BJ (cell line): ENCODE data around the gene GRIP2. TPM values are rescaled to one million over a fixed set of nuclear protein-coding genes. Genes with fewer than 3 reads are reported as not detected.

ENCODE experiments used
- CTCF ChIA-PET: fragments of 350-600 bp; formaldehyde crosslinking; extraction: SDS; loops from one replicate; lab custom pipeline; 2021; ENCODE audit warnings: antibody characterized with exemption, inconsistent platforms; lab: Yijun Ruan, JAX
- POLR2A ChIA-PET: fragments of 300-600 bp; sonication (Branson Sonifier 250); formaldehyde crosslinking; extraction: SDS; loops from one replicate; lab custom pipeline; 2021; ENCODE audit warnings: antibody characterized with exemption; lab: Charles Lee
- DNase-seq: peaks from one replicate; pipeline ENCODE4 v3.0.0-alpha.2; 2011; ENCODE audit warnings: low read depth
- H3K27me3 ChIP-seq: 2 replicates; pipeline ENCODE4 v1.6.0; 2011; ENCODE audit warnings: low read length; ENCODE audit not compliant: control insufficient read depth, insufficient read depth
- H3K36me3 ChIP-seq: 2 replicates; pipeline ENCODE4 v1.5.1; 2011; ENCODE audit warnings: low read length; ENCODE audit not compliant: control insufficient read depth, insufficient read depth
- H3K4me3 ChIP-seq: 2 replicates; pipeline ENCODE4 v1.5.1; 2011; ENCODE audit warnings: low read depth, mild to moderate bottlenecking, control low read depth, low read length
- polyA plus RNA-seq: library from polyadenylated mRNA; depleted of rRNA; stranded (reverse); fragments of >200 nt; gene quantifications from 2 replicates; pipeline ENCODE4 v1.2.3, GENCODE V29; 2011
- TF ChIP-seq, protein P1 (sequence below): IDR thresholded peaks from 2 replicates; pipeline ENCODE4 v1.5.1; 2011; ENCODE audit warnings: low read depth, mild to moderate bottlenecking, control low read depth, inconsistent platforms, low read length, moderate library complexity; ENCODE audit not compliant: insufficient read depth

The GRIP2 gene
- polyA plus RNA-seq, 1 experiment = 0.45 TPM

DNA sequence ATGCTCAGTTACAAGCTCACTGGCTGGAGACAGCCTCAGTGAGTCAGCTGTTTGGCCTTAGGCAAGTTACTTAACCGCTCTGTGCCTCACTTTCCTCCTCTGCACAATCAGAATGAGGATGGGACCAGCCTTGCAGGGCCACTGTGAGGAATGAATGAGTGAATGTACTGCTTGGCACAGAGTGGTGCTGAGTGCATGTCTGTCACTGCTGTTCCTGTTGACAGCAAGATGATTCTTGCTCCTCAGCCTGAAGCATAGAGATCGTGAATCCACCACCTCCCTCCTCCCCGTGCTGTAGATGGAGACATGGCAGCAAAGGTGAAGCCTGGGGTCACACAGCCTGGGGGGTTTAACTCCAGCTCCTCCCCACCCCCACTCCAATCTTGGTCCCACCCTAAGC lies 14.6 kb upstream of the GRIP2 start:
- Histone ChIP-seq H3K4me3 (no peak overlapping the region), H3K36me3 (no peaks in the 10 kb centered on the region), H3K27me3 (peaks cover 4% of the 10 kb centered on the region)
- POLR2A ChIA-PET = no interaction called here
- CTCF ChIA-PET = no interaction called here
- TF ChIP-seq, protein P1, sequence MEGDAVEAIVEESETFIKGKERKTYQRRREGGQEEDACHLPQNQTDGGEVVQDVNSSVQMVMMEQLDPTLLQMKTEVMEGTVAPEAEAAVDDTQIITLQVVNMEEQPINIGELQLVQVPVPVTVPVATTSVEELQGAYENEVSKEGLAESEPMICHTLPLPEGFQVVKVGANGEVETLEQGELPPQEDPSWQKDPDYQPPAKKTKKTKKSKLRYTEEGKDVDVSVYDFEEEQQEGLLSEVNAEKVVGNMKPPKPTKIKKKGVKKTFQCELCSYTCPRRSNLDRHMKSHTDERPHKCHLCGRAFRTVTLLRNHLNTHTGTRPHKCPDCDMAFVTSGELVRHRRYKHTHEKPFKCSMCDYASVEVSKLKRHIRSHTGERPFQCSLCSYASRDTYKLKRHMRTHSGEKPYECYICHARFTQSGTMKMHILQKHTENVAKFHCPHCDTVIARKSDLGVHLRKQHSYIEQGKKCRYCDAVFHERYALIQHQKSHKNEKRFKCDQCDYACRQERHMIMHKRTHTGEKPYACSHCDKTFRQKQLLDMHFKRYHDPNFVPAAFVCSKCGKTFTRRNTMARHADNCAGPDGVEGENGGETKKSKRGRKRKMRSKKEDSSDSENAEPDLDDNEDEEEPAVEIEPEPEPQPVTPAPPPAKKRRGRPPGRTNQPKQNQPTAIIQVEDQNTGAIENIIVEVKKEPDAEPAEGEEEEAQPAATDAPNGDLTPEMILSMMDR = no peak
- DNase-seq = no peak

DNA sequence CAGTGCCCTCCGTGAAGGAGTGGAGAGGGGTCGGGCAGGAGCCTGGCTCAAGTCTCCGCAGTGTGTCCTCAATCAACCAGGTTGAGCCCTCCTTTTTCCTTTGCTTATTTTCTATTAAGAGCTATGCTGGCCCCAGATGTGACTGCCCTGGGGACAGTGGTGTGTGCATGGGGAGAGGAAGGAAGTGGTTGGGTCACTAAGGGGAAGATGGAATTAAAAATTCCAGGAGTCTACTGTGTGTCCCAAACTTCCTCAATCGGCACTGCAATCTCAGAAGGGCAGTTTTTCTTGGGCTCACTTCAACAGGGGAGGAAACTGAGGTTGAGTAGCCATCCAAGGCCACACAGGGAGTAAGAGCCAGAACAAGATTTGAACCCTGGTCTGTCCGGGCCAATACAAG lies 13.7 kb upstream of the GRIP2 start:
- DNase-seq = no peak
- Histone ChIP-seq H3K27me3 (peaks cover 4% of the 10 kb centered on the region), H3K4me3 (no peak overlapping the region), H3K36me3 (no peaks in the 10 kb centered on the region)
- ChIA-PET CTCF (interaction anchor here (1.2 to 1.6 kb wide), 3 partner anchors 10 to 292 kb away, joined by 3 to 4 read pairs (median 3); no protein-coding TSS in a partner anchor), POLR2A (no interaction called here)
- TF ChIP-seq, protein P1 = no peak

DNA sequence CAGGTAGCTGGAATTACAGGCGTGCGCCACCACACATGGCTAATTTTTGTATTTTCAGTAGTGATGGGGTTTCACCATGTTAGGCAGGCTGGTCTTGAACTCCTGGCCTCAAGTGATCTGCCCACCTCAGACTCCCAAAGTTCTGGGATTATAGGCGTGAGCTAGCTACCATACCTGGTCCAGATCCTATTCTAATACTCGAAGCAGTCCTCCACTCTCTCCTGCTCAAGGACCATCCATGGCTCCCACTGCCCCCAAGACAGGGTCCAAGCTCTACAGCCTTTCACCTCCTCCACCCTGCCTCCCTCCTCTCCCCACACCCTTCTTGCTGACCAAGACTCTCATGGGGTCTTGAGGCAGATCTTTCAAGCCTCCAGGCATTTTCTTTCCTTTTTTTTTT lies 12.6 kb upstream of the GRIP2 start:
- Histone ChIP-seq H3K27me3 (peaks cover 7% of the 10 kb centered on the region), H3K4me3 (no peak overlapping the region), H3K36me3 (no peaks in the 10 kb centered on the region)
- TF ChIP-seq, protein P1 = no peak
- ChIA-PET POLR2A (no interaction called here), CTCF (interaction anchor here (1.2 to 1.6 kb wide), 3 partner anchors 8 to 291 kb away, joined by 3 to 4 read pairs (median 3); no protein-coding TSS in a partner anchor)
- no peak for DNase-seq

DNA sequence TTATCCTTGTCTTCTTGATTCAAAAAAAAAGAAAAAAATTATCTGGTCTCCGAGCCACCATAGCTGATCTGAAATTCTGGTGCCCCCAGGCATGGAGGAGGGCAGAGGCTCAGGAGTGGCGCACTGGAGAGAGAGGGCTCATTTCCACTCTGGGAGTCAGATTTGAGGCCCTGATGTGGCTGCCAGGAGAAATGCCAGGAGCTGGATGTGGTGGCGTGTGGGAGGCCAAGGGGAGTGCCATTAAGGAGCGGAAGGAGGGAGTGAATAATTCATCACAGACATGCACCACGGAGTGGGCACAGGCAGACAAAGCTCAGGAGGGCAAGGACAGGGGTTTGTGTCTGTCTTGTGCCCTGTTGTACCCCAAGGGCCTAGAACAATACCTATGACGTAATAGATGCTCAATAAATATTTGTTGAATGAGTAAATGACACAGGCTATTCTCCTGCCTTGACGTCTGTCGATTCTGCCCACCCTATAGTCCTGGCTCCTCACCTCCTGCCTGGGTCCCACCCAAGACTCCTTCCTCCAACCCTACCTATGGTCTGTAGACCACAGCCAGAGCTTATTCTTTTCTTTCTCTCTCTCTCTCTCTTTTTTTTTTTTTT lies 12.0 kb upstream of the GRIP2 start:
- TF ChIP-seq, protein P1 = no peak
- no peak for DNase-seq
- Histone ChIP-seq H3K4me3 (no peak overlapping the region), H3K36me3 (no peaks in the 10 kb centered on the region), H3K27me3 (peaks cover 7% of the 10 kb centered on the region)
- ChIA-PET CTCF (interaction anchor here (1.4 to 6.8 kb wide), 2 partner anchors 13 to 43 kb away, joined by 3 to 64 read pairs; no protein-coding TSS in a partner anchor), POLR2A (no interaction called here)

DNA sequence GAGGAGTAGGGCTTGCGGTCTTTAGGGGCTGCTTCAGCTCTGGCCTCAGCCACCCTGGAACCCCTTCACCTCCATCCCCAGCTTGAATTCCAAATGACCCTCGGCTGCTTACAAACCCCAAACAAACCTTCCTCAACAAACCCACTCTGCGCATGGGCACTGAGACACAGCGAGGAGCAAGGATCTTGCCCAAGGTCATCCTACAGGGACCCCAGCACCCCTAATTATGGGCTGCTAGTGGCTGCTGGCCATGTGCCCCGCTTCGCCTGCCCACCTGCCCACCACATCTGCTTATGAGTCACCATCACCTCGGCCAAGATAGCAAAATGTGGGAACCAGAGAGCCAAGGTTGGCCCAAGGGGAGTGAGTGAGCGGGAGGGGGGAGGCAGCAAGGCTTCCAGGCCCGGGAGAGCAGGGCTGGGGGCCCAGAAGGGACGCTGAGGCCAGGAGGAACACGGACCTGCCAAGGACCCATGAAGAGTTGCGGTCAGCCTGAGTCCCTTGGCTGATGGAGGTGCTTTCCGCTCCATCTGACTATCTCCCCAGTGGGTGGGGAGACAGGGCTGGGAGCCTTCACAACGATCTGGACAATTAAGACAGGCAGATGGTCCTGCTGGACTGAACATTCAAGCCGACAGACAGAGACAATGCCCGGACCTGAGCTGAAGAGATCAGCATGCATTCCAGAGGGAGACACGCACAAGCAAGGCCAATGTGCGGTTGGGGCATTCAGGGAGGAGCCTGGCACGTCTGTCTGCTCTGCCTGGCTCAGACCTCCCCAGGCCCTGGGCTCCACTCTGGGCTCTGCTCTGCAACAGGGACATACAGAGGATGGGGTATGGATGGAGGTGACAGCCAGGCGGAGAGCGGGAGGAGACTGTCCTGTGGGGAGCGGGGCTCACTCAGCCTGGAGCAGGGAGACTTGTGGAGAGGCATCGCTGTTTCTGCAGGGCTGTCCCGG lies 10.8 kb upstream of the GRIP2 start:
- no peak for DNase-seq
- peaks cover 10% of the 10 kb centered on the region for H3K27me3 ChIP-seq
- CTCF ChIA-PET = interaction anchor here (3.0 to 6.8 kb wide), 3 partner anchors 42 to 655 kb away, joined by 19 to 64 read pairs (median 46); no protein-coding TSS in a partner anchor
- no peak overlapping the region for H3K4me3 ChIP-seq
- no peaks in the 10 kb centered on the region for H3K36me3 ChIP-seq
- TF ChIP-seq, protein P1 = no peak
- POLR2A ChIA-PET = no interaction called here
